Vagina (tissue), 2 donors: ENCODE data around the gene AACS.

Source experiments
- CTCF ChIP-seq, 3 experiments: fragments of 450-650 bp in 2 of 3; fragments of 200-600 bp in 1 of 3; sonication (generic) in 1 of 3; IDR thresholded peaks; one replicate each; pipeline ENCODE4 v1.5.1; 2017 to 2019; ENCODE audit warnings: antibody characterized with exemption in 3 of 3, mild to moderate bottlenecking in 2 of 3, moderate library complexity in 2 of 3
- POLR2A ChIP-seq, 2 donors: fragments of 450-650 bp; IDR thresholded peaks; one replicate each; pipeline ENCODE4 v1.6.1; 2017; ENCODE audit warnings: antibody characterized with exemption in 2 of 2, mild to moderate bottlenecking in 2 of 2, moderate library complexity in 2 of 2
- POLR2AphosphoS5 ChIP-seq, 2 donors: sonication (generic); formaldehyde crosslinking; IDR thresholded peaks; one replicate each; pipeline ENCODE4 v1.9.0; 2017; ENCODE audit warnings: antibody characterized with exemption in 2 of 2, mild to moderate bottlenecking in 2 of 2, low read depth in 1 of 2; ENCODE audit not compliant: insufficient read depth in 1 of 2

- no peak for TF ChIP-seq CTCF (IDR thresholded peaks at IDR 0.05)
- no peak for TF ChIP-seq POLR2A (IDR thresholded peaks at IDR 0.05)
- TF ChIP-seq POLR2AphosphoS5 (IDR thresholded peaks at IDR 0.05; ENCODE audit: insufficient read depth in 1 of 2, low read depth in 1 of 2) = no peak
Observed at GRCh38 chr12:125143491-125143890, 78.3 kb downstream of the AACS start.
